T-cell (primary cell): ENCODE measurements around the gene REEP3. TPM values are rescaled to one million over a fixed set of nuclear protein-coding genes. Genes with fewer than 3 reads are reported as not detected.

Experiments used
- ATAC-seq, 4 experiments: fragments of 200-7000 bp in 3 of 4; fragments of 150-1000 bp in 1 of 4; cut with Tn5 transposase; replicated peaks in 1 of 4; 1 replicate in 3 of 4; 2 replicates in 1 of 4; pipeline ENCODE4 v1.10.0; 2021; ENCODE audit warnings: moderate library complexity in 3 of 4, mild to moderate bottlenecking in 2 of 4, moderate number of reproducible peaks in 1 of 4
- CTCF ChIA-PET, 2 donors: fragments of 300-600 bp; sonication (Branson Sonifier 250); formaldehyde crosslinking; loops; one replicate each; lab custom pipeline; 2022; ENCODE audit warnings: antibody characterized with exemption in 2 of 2; lab: Charles Lee
- POLR2A ChIA-PET, 2 donors: fragments of 300-600 bp; sonication (Branson Sonifier 250); formaldehyde crosslinking; loops; one replicate each; lab custom pipeline; 2022; ENCODE audit warnings: antibody characterized with exemption in 2 of 2; lab: Charles Lee
- DNase-seq, 35 experiments: peaks; one replicate each; pipeline versions ENCODE4 v3.0.0 to v3.0.0-alpha.2; 2013 to 2023
- H3K27ac ChIP-seq: one replicate; pipeline ENCODE4 v1.5.1; 2013; ENCODE audit warnings: low read length
- H3K27me3 ChIP-seq, 2 experiments: replicated peaks in 1 of 2; 1 replicate in 1 of 2; 2 replicates in 1 of 2; pipeline versions ENCODE4 v1.6.1 to v1.7.0; 2013; ENCODE audit warnings: low read length in 1 of 2, mixed read lengths in 1 of 2; ENCODE audit not compliant: control insufficient read depth in 2 of 2, insufficient read depth in 2 of 2; ENCODE audit errors: extremely low read depth in 1 of 2
- H3K36me3 ChIP-seq, 2 donors: 1 replicate in 1 of 2; 2 replicates in 1 of 2; pipeline versions ENCODE4 v1.6.1 to v1.7.0; 2013; ENCODE audit warnings: low read length in 1 of 2; ENCODE audit not compliant: control insufficient read depth in 2 of 2, insufficient read depth in 1 of 2; ENCODE audit errors: extremely low read depth in 1 of 2
- H3K4me1 ChIP-seq, 2 experiments: 1 replicate in 1 of 2; 2 replicates in 1 of 2; pipeline versions ENCODE4 v1.6.1 to v1.7.0; 2013; ENCODE audit warnings: low read length in 2 of 2, mixed read lengths in 1 of 2; ENCODE audit not compliant: insufficient read depth in 2 of 2, control insufficient read depth in 1 of 2; ENCODE audit errors: extremely low read depth in 1 of 2
- H3K4me3 ChIP-seq, 2 donors: 1 replicate in 1 of 2; 2 replicates in 1 of 2; pipeline versions ENCODE4 v1.5.1 to v1.7.0; 2013; ENCODE audit warnings: mild to moderate bottlenecking in 2 of 2, low read length in 1 of 2, moderate library complexity in 1 of 2; ENCODE audit not compliant: control insufficient read depth in 1 of 2; ENCODE audit errors: extremely low read depth in 1 of 2
- H3K9me3 ChIP-seq: 2 replicates; pipeline ENCODE4 v1.7.0; 2013
- H3K27ac Mint-ChIP-seq, 2 donors: one replicate each; pipeline ENCODE4 v1.8.0; 2020 to 2021; ENCODE audit warnings: mild to moderate bottlenecking in 2 of 2, mixed read lengths in 2 of 2
- H3K27me3 Mint-ChIP-seq, 2 donors: one replicate each; pipeline ENCODE4 v1.8.0; 2021 to 2022; ENCODE audit warnings: mixed read lengths in 2 of 2
- H3K36me3 Mint-ChIP-seq: one replicate; pipeline ENCODE4 v1.8.0; 2021; ENCODE audit warnings: mixed read lengths
- H3K4me1 Mint-ChIP-seq, 3 donors: one replicate each; pipeline ENCODE4 v1.8.0; 2020 to 2022; ENCODE audit warnings: mixed read lengths in 3 of 3, mild to moderate bottlenecking in 1 of 3
- H3K4me3 Mint-ChIP-seq, 3 donors: one replicate each; pipeline ENCODE4 v1.8.0; 2020 to 2022; ENCODE audit warnings: mild to moderate bottlenecking in 3 of 3, mixed read lengths in 3 of 3, moderate library complexity in 3 of 3
- H3K9me3 Mint-ChIP-seq, 3 donors: one replicate each; pipeline ENCODE4 v1.8.0; 2020 to 2022; ENCODE audit warnings: mixed read lengths in 3 of 3
- WGBS: methylation state at CpG from one replicate; pipeline ENCODE4 v1.1.5; 2013; ENCODE audit warnings: missing lambda C conversion rate; ENCODE audit not compliant: insufficient coverage; 5-methylcytosine and 5-hydroxymethylcytosine counted together
- total RNA-seq, 35 experiments: library from RNA in 6 of 35; stranded (reverse) in 6 of 35; fragments of 120-200 nt in 1 of 35; gene quantifications; one replicate each; pipeline versions ENCODE4 v1.2.1 to v1.2.4 and lab custom pipeline; 2013 to 2026

The REEP3 gene
- total RNA-seq, 5 donors from 2014 or later (not counting 1 experiment from before 2014, with no cell fraction given), result 7.9 to 16.2 (median 9.9) TPM

GRCh38 chr10:63586043-63586442 is 64.8 kb downstream of the REEP3 start:
- no peak overlapping the region for H3K4me3 ChIP-seq
- ChIA-PET CTCF (no interaction called here), POLR2A (no interaction called here)

GRCh38 chr10:63587191-63587590 is 66.0 kb downstream of the REEP3 start:
- POLR2A ChIA-PET, result interaction anchor here in 1 of 2 donors (0.7 kb wide), 1 partner anchor 26 kb away, joined by 4 read pairs; no protein-coding TSS in a partner anchor
- no peaks in the 10 kb centered on the region for H3K27me3 Mint-ChIP-seq
- CTCF ChIA-PET, result interaction anchor here in 1 of 2 donors (0.6 kb wide), 1 partner anchor 52 kb away, joined by 3 read pairs; no protein-coding TSS in a partner anchor
- H3K36me3 Mint-ChIP-seq, result peaks cover 8% of the 10 kb centered on the region
- no peak overlapping the region for H3K4me3 ChIP-seq
- H3K4me1 Mint-ChIP-seq, result peaks cover 3 to 7% (median 4%) of the 10 kb centered on the region in 3 donors
- no peaks in the 10 kb centered on the region for H3K9me3 ChIP-seq
- no peak overlapping the region for H3K27ac Mint-ChIP-seq
- H3K36me3 ChIP-seq, result no peaks in the 10 kb centered on the region
- WGBS, result 100% methylated on average over 2 of the region's 4 CpGs
- no peak overlapping the region for H3K27ac ChIP-seq
- no peaks in the 10 kb centered on the region for H3K9me3 Mint-ChIP-seq
- no peaks in the 10 kb centered on the region for H3K27me3 ChIP-seq
- DNase-seq, result no peak
- no peaks in the 10 kb centered on the region for H3K4me1 ChIP-seq
- no peak for ATAC-seq
- H3K4me3 Mint-ChIP-seq, result no peak overlapping the region

More at GRCh38 chr10:63586043-63586442, 64.8 kb downstream of the REEP3 start:
- ATAC-seq (no peak), DNase-seq (no peak)
- H3K9me3 ChIP-seq, result no peaks in the 10 kb centered on the region
- H3K36me3 ChIP-seq, result no peaks in the 10 kb centered on the region
- no peaks in the 10 kb centered on the region for H3K27me3 ChIP-seq
- H3K4me3 Mint-ChIP-seq, result no peak overlapping the region
- H3K27me3 Mint-ChIP-seq, result no peaks in the 10 kb centered on the region
- no peak overlapping the region for H3K27ac ChIP-seq
- H3K27ac Mint-ChIP-seq, result no peak overlapping the region
- WGBS, result no CpG with 5 or more reads among the region's 2 CpGs
- peaks cover 3 to 7% (median 4%) of the 10 kb centered on the region in 3 donors for H3K4me1 Mint-ChIP-seq
- no peaks in the 10 kb centered on the region for H3K9me3 Mint-ChIP-seq
- H3K4me1 ChIP-seq, result no peaks in the 10 kb centered on the region
- peaks cover 8% of the 10 kb centered on the region for H3K36me3 Mint-ChIP-seq

- H3K27ac Mint-ChIP-seq, result no peak overlapping the region
- ChIA-PET POLR2A (interaction anchor here in 1 of 2 donors (0.7 kb wide), 1 partner anchor 855 kb away, joined by 3 read pairs; no protein-coding TSS in a partner anchor), CTCF (interaction anchor here (0.6 kb wide), 2 partner anchors 35 to 108 kb away, joined by 3 read pairs; no protein-coding TSS in a partner anchor)
- H3K27me3 ChIP-seq, result no peaks in the 10 kb centered on the region
- H3K36me3 Mint-ChIP-seq, result peaks cover 7% of the 10 kb centered on the region
- H3K9me3 ChIP-seq, result no peaks in the 10 kb centered on the region
- H3K36me3 ChIP-seq, result no peaks in the 10 kb centered on the region
- no peak for ATAC-seq
- H3K4me1 Mint-ChIP-seq, result peaks cover 0 to 4% (median 3%) of the 10 kb centered on the region in 3 donors
- H3K4me3 Mint-ChIP-seq, result no peak overlapping the region
- H3K27me3 Mint-ChIP-seq, result no peaks in the 10 kb centered on the region
- no peaks in the 10 kb centered on the region for H3K4me1 ChIP-seq
- H3K4me3 ChIP-seq, result no peak overlapping the region
- H3K9me3 Mint-ChIP-seq, result no peaks in the 10 kb centered on the region
- DNase-seq, result no peak
- 80% methylated on average over 2 of the region's 4 CpGs for WGBS
- no peak overlapping the region for H3K27ac ChIP-seq
Observed at GRCh38 chr10:63588436-63589167, 67.4 kb downstream of the REEP3 start.

- Mint-ChIP-seq H3K36me3 (peaks cover 29% of the 10 kb centered on the region), H3K9me3 (no peaks in the 10 kb centered on the region), H3K4me1 (peaks cover 0 to 4% (median 3%) of the 10 kb centered on the region in 3 donors), H3K27me3 (no peaks in the 10 kb centered on the region), H3K27ac (no peak overlapping the region), H3K4me3 (no peak overlapping the region)
- no peak for DNase-seq
- POLR2A ChIA-PET, result no interaction called here
- H3K4me3 ChIP-seq, result no peak overlapping the region
- H3K36me3 ChIP-seq, result no peaks in the 10 kb centered on the region
- no CpG with 5 or more reads among the region's 4 CpGs for WGBS
- no peak for ATAC-seq
- CTCF ChIA-PET, result interaction anchor here in 1 of 2 donors (0.6 kb wide), 1 partner anchor 245 kb away, joined by 5 read pairs; no protein-coding TSS in a partner anchor
- H3K27me3 ChIP-seq, result no peaks in the 10 kb centered on the region
- no peaks in the 10 kb centered on the region for H3K9me3 ChIP-seq
- H3K27ac ChIP-seq, result no peak overlapping the region
- no peaks in the 10 kb centered on the region for H3K4me1 ChIP-seq
Observed at GRCh38 chr10:63591600-63592379, 70.6 kb downstream of the REEP3 start.

GRCh38 chr10:63593576-63593975 is 72.4 kb downstream of the REEP3 start:
- Mint-ChIP-seq H3K27ac (no peak overlapping the region), H3K4me1 (peaks cover 0 to 4% (median 3%) of the 10 kb centered on the region in 3 donors), H3K4me3 (no peak overlapping the region), H3K9me3 (no peaks in the 10 kb centered on the region), H3K27me3 (no peaks in the 10 kb centered on the region), H3K36me3 (peaks cover 37% of the 10 kb centered on the region)
- DNase-seq (no peak), ATAC-seq (no peak)
- Histone ChIP-seq H3K27me3 (no peaks in the 10 kb centered on the region), H3K4me1 (no peaks in the 10 kb centered on the region), H3K9me3 (no peaks in the 10 kb centered on the region), H3K27ac (no peak overlapping the region), H3K36me3 (peaks cover 0 to 6% of the 10 kb centered on the region in 2 donors), H3K4me3 (no peak overlapping the region)
- 80% methylated on average over 2 of the region's 4 CpGs for WGBS
- ChIA-PET CTCF (interaction anchor here in 1 of 2 donors (0.7 kb wide), 1 partner anchor 1570 kb away, joined by 4 read pairs; no protein-coding TSS in a partner anchor), POLR2A (interaction anchor here in 1 of 2 donors (0.5 kb wide), 1 partner anchor 12 kb away, joined by 4 read pairs; no protein-coding TSS in a partner anchor)

GRCh38 chr10:63595072-63595471 is 73.9 kb downstream of the REEP3 start:
- peaks cover 40% of the 10 kb centered on the region for H3K36me3 Mint-ChIP-seq
- no peak overlapping the region for H3K27ac Mint-ChIP-seq
- CTCF ChIA-PET, result no interaction called here
- Histone ChIP-seq H3K36me3 (peaks cover 0 to 9% of the 10 kb centered on the region in 2 donors), H3K4me3 (no peak overlapping the region), H3K4me1 (no peaks in the 10 kb centered on the region), H3K9me3 (no peaks in the 10 kb centered on the region), H3K27me3 (no peaks in the 10 kb centered on the region), H3K27ac (no peak overlapping the region)
- H3K27me3 Mint-ChIP-seq, result no peaks in the 10 kb centered on the region
- POLR2A ChIA-PET, result no interaction called here
- ATAC-seq (no peak), DNase-seq (no peak)
- H3K9me3 Mint-ChIP-seq, result no peaks in the 10 kb centered on the region
- no CpG with 5 or more reads among the region's 3 CpGs for WGBS
- H3K4me1 Mint-ChIP-seq, result no peaks in the 10 kb centered on the region
- no peak overlapping the region for H3K4me3 Mint-ChIP-seq
